GM18507 (cell line): ENCODE results near the gene RILPL1.
"Not testable (repeated sequence)": the region's sequence is repeated elsewhere in the genome, so short reads cannot be mapped to it uniquely, and the experiment has no call there.

Experiments used
- DNase-seq: peaks from one replicate; pipeline ENCODE4 v3.0.0; 2011; ENCODE audit warnings: low read depth; ENCODE audit not compliant: insufficient read length; ENCODE audit errors: extremely low spot score
- FAIRE-seq: peaks from 2 replicates; lab custom pipeline; 2011; peaks lifted over from hg19 to GRCh38; lab: Jason Lieb, UNC

Gene RILPL1

GRCh38 chr12:123506059-123506842, 27.3 kb downstream of the RILPL1 start:
- no peak for FAIRE-seq
- no peak for DNase-seq

- no peak for FAIRE-seq
- DNase-seq = no peak
Observed at GRCh38 chr12:123502163-123502704, 31.3 kb downstream of the RILPL1 start.

- no peak for DNase-seq
- no peak for FAIRE-seq
Observed at GRCh38 chr12:123499332-123499731, 34.2 kb downstream of the RILPL1 start.

GRCh38 chr12:123498126-123498825, 35.2 kb downstream of the RILPL1 start:
- FAIRE-seq = no peak
- no peak for DNase-seq

- DNase-seq = no peak
- FAIRE-seq = no peak
Observed at GRCh38 chr12:123497065-123497464, 36.5 kb downstream of the RILPL1 start.

GRCh38 chr12:123494124-123494851, 39.2 kb downstream of the RILPL1 start:
- FAIRE-seq = no peak
- no peak for DNase-seq

GRCh38 chr12:123492339-123493039, 41.0 kb downstream of the RILPL1 start:
- FAIRE-seq = not testable (repeated sequence)

GRCh38 chr12:123491481-123491880, 42.0 kb downstream of the RILPL1 start:
- DNase-seq = no peak
- FAIRE-seq = no peak

More at GRCh38 chr12:123492339-123493039, 41.0 kb downstream of the RILPL1 start:
- not testable (repeated sequence) for DNase-seq

GRCh38 chr12:123491056-123491455, 42.5 kb downstream of the RILPL1 start:
- no peak for DNase-seq
- FAIRE-seq = no peak

GRCh38 chr12:123490089-123490488, 43.4 kb downstream of the RILPL1 start:
- FAIRE-seq (no peak), DNase-seq (no peak)

- FAIRE-seq = no peak
Observed at GRCh38 chr12:123489580-123489979, 43.9 kb downstream of the RILPL1 start.

GRCh38 chr12:123488539-123489230, 44.8 kb downstream of the RILPL1 start:
- FAIRE-seq = no peak
- no peak for DNase-seq

More at GRCh38 chr12:123489580-123489979, 43.9 kb downstream of the RILPL1 start:
- no peak for DNase-seq

- FAIRE-seq (no peak), DNase-seq (no peak)
Observed at GRCh38 chr12:123487428-123487827, 46.1 kb downstream of the RILPL1 start.

GRCh38 chr12:123485756-123486155, 47.8 kb downstream of the RILPL1 start:
- no peak for FAIRE-seq
- no peak for DNase-seq

- FAIRE-seq = no peak
- DNase-seq = no peak
Observed at GRCh38 chr12:123483602-123484248, 49.8 kb downstream of the RILPL1 start.

GRCh38 chr12:123482876-123483275, 50.6 kb downstream of the RILPL1 start:
- DNase-seq (no peak), FAIRE-seq (no peak)

- FAIRE-seq, DNase-seq: not testable (repeated sequence)
Observed at GRCh38 chr12:123481251-123481650, 52.3 kb downstream of the RILPL1 start.

GRCh38 chr12:123479442-123480180, 53.9 kb downstream of the RILPL1 start:
- FAIRE-seq = no peak
- DNase-seq = no peak
